Activated CD4-positive, alpha-beta T cell treated with anti-CD3 and anti-CD28 coated beads for 1 hour (primary cell): ENCODE measurements around the gene VPS13D.
A peak's percentile ranks its signal among the peaks of the same experiment; 100 is the strongest.

ENCODE experiments used
- DNase-seq: peaks from one replicate; pipeline ENCODE4 v3.0.0-alpha.2; 2020

VPS13D gene

DNA sequence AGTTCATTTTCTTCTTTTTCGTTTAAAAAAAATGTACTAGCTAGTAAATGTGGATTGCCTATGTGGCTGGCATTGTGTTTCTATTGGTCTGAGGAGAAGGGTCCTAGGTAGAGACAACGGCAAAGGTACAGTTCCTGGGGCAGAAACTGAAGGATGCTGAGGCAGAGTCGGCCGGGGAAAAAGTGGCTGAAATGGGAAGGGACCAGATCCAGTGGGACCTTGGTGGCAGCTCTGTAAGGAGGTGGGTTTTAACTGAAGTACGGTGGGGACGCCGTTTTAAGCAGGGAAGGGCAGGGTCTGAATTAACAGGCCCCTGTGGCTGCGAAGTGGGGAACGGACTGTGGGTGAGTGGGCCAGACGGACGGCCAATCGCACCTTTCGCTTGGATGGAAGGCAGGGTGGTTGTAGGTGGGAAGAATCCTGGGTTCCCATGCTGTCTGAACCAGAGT is 420 bp upstream of the VPS13D start:
- no peak for DNase-seq

DNA sequence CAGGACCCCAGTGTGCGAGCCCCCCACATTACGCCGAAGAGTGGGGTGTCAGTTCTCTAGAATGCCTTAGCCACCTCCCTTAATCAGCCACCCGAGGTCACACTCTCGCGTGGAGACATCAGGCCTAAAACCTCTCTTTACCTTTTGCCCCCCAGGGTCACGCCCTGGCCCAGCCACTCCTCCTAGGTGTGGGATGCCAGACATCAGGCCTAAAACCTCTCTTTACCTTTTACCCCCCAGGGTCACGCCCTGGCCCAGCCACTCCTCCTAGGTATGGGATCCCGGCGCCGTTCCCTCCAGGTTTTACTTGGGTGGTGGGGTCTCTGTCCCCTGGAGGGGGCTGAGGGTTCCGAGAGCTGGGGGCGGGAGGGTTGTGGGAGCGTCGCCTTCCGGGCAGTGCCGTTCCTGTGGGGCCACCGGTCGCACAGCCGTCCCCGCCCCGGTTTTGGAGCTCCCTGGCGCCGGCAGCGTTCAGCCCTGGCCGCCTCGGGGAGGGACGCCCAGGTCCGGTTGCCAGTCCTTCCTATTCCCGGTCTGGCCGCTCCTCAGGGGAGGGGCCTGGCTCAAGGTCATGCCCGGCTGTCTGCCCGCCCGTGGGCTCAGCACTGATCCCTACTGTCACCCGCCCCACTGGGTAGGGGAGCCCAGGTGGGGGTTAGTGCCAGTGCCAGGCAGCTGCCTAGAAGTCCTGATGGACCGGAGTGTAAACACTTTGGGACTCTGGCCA is 882 bp downstream of the VPS13D start:
- no peak for DNase-seq

DNA sequence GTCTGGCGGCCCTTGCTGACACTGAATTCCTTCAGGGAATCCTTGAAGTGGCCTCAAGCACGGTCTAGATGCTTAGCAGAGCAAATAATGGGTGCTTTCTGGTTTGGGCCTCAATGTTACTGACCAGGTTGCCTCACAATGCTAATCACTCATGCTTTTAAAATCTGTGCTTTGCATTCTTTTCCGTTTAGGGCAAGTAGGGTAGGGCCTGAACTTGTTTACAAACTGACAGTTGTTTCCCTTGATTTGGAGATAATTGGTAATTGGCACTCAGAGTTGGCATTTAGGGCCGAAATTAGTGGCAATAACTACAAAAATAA is 1.4 kb downstream of the VPS13D start:
- no peak for DNase-seq

DNA sequence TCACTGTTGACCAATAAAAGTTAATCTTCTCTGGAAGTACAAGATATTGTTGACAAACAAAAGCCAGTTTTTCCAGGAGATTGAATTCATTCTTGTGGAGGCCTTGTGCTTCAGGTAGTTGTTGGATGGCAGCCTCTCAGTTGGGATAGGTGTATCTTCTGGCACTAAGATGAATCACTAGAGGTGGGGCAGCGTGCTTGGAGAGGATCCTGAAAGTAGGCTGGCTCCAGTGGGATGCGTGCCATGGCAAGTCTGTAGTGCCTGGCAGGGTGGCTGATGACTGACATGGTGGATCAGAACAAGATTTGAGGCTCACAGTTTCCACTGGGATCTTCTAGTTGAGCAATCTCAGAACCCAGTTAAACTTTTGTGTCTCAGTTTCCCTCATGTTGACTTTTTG is 2.4 kb downstream of the VPS13D start:
- no peak for DNase-seq

DNA sequence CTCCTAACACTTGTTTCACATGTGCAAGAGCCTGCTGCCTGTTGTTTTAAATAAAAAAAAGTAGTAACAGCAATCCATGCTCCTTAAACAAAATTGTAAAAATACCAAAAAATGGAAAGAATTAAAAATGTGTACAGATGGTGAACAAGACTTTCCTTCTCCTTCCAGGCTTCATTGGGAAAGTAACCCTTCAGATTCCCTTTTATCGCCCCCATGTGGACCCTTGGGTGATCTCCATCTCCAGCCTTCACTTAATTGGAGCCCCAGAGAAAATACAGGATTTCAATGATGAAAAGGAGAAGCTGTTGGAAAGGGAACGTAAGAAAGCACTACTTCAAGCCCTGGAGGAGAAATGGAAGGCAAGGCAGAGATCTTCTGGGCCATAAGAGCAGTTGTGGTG is 14.2 kb downstream of the VPS13D start:
- DNase-seq, result no peak

DNA sequence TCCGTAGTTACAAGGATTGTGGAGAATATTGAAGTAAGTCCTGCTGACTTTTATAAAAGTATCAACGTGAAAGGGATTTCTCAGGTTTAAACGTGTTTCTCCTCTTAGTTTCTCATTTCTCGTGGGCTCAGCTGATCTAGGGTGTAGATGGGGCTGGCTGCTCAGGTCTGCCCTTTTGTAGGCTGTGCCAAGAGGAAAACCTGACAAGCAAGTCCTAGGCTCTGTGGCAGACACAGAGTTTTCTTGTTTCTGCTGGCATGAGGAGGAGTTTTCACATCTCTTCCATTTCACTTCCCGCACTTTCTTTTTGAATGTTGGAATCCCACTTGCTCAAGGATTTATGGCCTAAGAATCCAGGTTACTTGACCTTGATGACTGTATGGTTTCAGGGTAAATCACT is 14.8 kb downstream of the VPS13D start:
- no peak for DNase-seq

DNA sequence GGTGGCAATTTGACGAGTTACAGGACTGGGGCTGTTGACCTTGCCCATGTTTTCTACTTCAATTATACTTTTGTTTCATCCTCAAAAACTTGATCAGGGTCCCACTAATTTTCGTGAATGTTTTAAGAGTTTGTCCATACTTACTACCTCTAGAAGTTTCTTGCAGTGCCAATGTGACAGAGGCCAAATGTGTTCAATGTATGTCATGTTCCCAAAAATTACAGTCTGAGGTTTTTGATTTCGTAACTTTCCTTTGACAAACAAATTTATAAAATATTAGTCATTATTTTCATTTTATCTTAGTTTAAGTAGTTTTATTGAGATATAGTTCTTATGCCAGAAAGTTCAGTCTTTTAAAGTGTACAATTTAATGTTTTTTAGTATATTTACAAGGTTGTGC is 15.3 kb downstream of the VPS13D start:
- DNase-seq, result no peak

DNA sequence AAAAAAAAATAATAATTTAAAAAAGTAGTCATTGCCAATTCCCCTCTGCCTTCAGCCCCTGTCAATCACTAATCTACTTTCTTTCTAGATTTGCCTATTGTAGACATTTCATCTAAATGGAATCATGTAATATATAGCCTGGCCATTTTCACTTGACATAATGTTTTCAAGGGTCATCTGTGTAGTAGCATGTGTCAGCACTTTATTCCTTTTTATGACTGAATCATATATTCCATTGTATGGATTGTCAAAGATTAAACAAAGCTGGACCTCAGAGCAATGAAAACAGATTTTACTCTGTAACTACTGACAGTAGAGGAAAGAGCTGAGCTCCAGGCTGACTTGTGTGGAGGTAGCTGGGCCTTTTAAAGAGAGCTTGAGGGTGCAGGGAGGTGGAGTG is 15.9 kb downstream of the VPS13D start:
- DNase-seq, result no peak

DNA sequence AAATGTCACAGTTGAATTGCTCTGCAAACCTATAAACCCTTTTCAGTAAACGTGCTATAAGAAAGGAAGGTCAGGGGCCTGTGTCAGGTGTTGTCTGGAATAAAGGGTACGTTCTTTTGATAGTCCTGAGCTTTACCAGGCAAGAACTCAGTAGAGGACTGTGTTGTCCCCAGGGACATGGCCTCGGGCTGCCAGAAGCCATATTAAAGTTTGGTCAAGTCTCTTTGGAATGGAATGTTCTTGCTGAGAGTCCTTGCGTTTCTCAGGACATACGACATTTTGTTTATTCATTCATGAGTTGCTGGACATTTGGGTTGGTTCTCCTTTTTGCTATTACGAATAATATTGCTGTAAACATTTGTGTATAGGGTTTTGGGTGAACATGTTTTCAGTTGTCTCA is 16.8 kb downstream of the VPS13D start:
- no peak for DNase-seq

DNA sequence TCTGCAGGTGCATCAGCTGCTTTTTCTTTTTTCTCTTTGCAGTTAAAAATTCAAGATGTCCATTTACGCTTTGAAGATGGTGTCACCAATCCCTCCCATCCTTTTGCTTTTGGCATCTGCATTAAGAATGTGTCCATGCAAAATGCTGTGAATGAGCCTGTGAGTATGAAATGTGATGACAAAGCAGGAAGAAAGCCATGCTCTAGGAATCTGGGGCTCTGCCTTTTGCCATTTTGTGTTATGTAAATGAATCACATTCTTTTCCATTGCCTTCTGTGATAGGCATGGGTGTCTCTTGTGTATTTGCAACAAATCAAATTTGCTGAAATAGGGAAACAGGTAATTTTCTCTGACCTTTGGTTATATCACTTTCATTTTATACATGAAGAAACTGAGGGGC is 19.4 kb downstream of the VPS13D start:
- no peak for DNase-seq

DNA sequence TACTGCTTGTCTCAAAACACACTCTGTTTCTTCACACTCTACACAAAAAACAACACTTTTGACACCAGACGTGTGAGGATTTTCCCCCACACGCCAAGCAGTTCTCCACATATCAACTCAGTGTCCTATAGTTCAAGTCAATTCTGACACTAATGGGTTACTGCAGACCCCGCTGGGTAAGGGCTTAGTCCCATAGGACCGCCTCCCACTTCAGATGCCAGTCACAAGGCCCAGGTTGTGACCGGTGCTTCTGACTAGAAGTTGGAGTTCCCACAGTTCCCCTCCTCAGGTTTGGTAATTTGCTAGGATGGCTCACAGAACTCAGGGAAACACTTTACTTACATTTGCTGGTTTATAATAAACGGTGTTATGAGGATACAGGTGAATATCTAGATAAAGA is 19.9 kb downstream of the VPS13D start:
- DNase-seq, result no peak

DNA sequence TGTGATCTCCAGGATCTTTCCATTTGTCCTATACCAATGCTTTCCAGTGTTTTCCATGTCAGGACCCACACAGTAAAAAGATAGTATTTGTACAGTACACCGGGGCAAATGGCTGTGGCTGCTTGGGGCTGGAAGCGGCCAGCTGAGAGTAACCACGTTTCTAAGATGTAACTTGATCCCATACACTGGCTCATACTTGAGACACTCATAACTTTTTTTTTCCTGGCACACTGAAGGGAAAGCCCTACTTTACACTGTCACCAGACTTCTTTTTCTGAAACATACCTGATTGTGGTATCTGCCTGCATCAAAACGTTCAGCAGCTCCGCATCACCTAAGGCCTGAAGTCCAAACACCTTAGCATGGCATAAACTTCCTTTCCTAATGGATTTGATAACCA is 21.6 kb downstream of the VPS13D start:
- DNase-seq, result no peak

DNA sequence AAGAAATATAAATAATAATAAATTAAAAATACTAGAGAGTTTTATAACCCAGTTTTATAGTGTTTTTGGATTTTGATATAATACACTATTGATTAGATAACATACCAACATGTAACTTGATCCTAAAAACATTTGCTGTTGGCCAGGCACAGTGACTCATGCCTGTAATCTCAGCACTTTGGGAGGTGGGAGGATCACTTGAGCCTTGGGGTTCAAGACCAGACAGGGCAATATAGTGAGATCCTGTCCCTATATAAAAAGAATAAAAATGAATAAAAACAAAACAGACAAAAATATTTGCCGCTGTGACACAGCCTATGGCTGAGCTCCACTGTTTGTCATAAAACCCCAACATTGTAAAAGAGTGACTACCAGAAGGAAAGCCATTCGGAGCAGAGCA is 26.1 kb downstream of the VPS13D start:
- DNase-seq, result no peak

DNA sequence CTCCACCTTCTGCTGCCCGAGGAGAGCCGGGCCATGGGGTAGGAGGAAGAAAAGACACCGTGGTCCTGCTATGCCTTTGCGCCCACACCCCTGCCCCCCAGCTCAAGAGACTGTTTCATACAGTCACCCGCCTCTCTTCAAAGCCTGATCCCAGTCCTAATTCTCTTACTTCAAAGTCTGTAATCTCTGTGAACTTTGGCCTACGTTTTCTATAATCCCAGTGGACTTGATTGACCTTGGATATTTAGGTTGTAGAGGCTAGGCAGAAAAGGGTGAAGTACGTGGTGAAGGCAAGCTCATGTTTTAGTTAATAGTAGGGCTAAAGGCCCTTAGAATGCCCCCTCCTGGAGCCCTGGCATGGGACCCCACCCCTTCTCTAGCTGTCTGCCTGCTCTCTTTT is 28.4 kb downstream of the VPS13D start:
- no peak for DNase-seq

DNA sequence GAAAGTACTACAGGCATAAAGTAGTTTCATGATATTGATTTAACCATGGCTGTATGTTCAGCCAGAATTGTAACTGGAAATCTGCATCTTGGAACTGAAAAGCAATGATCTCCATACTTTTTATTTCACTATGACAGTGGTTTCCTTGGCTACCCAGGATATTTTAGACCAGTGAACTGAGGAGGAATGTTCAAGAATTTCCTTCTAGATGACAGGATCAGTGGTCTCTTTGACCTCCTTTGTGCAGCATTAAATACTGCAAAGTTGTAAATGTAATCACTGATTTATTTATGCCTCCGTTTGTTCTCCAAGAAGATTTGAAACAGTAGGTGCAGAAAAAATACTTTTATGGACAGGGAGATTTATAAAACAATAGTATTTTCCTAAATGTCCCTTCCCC is 39.5 kb downstream of the VPS13D start:
- DNase-seq, result no peak

DNA sequence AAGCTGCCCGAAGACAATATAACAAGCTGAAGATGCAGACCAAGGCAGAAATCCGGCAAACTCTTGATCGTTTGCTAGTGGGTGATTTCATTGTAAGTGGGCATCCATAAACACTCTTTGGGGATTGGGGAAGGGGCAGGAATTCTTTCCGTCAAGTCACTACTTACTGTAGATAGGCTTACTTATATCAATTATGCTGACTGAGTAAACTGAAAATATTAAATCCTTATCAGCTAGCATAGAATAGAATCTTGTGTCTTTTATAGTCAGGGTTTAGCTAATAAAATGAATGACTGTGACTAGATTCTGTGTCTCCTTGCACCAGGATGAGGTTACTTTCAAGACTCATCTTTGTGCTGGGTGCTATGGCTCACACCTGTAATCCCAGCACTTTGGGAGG is 41.2 kb downstream of the VPS13D start:
- DNase-seq, result no peak

DNA sequence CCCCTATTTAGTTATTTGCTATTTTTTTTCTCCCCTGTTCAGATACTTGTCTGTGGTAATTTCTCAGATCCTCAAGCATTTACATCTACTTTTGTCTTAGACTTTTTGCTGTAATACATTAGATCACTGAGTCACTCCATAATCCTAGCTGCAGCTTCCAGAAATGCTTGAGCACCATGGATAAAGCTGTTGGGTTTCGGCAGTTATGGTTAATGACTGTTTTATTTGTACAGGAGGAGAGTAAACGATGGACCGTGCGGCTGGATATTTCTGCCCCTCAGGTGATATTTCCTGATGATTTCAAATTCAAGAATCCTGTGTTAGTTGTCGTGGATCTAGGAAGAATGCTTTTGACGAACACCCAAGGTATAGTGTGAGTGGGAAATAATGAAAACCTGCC is 42.9 kb downstream of the VPS13D start:
- DNase-seq, result no peak

DNA sequence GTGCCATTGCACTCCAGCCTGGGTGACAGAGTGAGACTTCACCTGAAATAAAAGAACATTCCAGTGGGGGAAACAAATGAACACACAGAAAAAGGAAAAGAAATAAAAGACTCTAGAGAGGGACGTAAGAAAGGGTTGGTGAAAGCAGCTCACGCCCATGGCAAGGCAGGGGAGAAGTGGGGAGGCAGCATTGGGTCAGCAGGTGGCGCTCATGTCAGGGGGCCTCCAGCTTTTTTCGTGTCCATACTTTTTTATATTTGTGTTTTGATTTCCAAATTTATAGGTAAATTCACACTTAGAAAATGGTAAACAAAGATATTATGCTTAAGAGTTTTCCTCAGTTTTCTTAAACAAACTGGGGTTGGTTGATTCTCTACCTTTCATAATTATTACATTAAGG is 45.5 kb downstream of the VPS13D start:
- DNase-seq, result peak; percentile 12

DNA sequence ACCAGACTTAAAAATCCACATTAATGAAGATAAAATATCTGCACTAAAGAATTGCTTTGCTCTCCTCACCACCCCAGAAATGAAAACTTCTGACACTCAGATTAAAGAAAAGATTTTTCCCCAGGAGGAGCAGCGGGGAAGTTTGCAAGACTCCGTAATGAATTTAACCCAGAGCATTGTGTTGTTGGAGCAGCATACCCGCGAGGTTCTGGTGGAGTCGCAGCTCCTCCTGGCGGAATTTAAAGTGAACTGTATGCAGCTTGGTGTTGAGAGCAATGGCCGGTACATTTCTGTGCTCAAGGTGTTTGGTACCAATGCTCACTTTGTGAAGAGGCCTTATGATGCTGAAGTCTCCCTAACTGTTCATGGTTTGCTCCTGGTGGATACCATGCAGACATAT is 46.4 kb downstream of the VPS13D start:
- DNase-seq, result no peak

DNA sequence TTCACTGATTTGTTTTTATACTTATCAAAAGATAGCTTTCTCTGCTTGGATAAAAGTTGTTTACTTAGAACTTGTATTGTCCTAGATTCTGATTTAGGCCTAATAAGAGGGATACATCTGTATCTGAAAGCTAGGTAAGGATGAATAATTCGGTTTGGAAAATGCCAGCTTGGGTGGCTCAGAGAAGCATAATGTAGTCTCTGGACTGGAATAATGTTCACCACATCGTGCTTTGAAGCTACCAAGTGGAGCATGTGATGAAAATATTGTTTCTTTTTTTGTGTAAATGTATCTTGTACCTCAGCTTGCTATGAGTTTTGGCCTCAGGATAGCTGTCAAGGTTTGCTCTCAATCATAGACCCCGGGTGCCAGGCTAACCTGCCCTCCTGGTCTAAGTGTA is 49.2 kb downstream of the VPS13D start:
- DNase-seq, result no peak

DNA sequence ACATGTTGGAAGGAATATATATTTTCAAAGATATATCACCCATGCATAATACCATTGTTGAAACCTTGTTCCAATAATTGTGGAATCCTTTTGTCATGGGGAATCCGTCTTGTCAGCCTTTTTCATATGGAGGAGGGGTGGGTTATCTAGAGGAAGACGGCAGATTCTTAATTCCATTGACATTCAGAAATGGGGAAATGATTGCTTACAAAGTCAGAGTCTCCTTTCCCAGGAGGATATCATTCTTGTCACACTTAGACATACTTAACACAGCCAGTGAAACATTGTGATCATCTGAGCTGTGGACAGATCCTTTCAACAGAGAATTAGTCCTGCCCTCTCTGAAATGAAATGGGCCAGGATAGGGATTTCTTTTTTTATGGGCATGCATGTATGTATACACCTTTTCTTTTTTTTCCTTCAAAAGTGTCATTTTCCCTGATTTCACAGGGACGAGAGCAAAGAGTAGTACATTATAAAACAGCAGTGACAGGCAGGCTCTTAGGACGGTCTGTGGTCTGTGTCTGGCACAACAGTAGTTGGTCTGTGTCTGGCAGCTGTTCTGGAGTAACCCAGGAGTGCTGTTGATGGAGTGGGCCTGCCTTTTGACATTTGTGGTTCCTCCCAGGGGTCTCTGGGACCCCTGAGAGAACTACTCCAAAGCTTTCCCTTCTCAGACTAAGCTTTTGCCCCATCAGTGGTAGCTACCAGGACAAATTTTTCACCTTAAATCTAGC is 50.1 kb downstream of the VPS13D start:
- no peak for DNase-seq

DNA sequence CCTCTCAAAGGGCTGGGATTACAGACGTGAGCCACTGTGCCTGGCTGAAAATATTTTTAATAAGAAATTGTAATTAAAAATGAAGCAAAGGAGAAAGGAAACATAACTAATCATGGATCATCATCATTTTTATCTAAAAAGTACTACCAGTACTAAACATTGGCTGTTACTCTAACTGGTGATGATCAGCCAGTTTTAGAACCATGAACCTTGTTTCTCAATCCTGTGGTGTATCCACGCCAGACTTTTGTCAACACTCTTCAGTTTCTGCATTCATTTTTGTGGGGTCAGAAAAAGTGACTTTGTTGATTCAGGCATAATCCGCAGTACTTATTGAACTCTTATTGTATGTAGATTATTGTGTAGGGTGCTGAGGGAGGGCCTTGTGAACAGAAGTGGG is 52.3 kb downstream of the VPS13D start:
- no peak for DNase-seq

DNA sequence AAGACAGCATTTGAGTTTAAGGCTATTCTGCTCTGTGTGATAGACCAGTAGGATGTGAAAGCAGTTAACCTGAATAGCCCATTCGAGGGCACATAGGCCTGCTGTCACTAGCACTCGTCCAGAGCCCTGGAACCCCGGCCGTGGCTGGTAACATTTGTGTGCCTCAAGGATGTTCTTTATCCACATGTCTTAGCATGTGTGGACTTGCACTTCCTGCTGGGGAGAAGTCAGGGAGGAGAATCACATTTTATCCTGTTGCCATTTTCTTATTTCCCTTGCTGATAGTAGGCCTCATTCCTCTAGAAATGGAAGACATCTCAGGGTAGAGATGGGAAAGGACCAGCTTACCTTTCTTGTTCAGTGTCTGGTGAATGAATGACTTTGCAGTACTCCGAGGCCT is 54.7 kb downstream of the VPS13D start:
- DNase-seq, result no peak

DNA sequence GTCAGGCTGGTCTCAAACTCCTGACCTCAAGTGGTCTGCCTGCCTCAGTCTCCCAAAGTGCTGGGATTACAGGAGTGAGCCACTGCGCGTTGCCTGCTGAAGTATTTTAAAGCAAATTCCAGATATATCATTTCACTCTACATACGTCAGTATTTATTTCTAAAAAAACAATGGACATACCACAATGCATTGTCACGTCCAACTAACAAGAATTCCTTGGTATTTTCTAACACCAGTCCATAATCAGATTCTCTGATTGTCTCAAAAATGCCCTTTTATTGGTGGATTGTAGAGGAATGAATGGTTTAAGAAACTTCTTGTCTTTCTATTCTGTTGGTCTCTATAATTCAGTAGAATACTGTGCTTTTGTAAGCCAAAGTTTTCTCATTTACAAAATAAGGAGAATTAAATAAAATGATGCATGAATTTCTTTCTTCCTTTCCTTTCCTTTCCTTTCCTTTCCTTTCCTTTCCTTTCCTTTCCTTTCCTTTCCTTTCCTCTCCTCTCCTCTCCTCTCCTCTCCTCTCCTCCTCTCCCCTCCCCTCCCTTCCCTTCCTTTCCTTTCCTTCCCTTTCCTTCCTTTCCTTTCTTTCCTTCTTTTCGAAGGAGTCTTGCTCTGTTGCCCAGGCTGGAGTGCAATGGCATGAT is 55.8 kb downstream of the VPS13D start:
- DNase-seq, result no peak

DNA sequence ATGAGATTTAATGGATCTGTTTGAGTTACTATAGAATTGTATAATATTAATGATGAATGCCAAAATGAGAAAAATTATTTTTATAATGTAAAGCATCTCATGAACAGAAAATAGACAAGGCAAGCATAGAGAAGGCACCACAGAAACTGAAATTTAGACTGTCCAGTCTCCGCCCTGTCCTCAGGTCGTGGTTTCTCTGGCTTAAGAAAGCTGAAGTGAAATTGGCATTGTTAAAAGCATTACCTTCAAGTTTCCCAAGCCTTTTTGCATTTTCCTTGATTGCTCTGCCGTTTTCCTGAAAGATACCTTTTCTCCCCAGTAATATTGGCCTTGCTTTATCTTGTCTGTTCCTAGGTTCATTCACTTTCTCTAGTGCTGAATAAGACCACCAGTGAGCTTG is 58.0 kb downstream of the VPS13D start:
- DNase-seq, result no peak
